Superior temporal gyrus (tissue), 1 donor: ENCODE data around the gene GDPD1.

Source experiments
- DNase-seq: peaks from one replicate; pipeline ENCODE4 v3.0.0-alpha.2; 2016; ENCODE audit errors: extremely low spot score

Gene GDPD1

DNA sequence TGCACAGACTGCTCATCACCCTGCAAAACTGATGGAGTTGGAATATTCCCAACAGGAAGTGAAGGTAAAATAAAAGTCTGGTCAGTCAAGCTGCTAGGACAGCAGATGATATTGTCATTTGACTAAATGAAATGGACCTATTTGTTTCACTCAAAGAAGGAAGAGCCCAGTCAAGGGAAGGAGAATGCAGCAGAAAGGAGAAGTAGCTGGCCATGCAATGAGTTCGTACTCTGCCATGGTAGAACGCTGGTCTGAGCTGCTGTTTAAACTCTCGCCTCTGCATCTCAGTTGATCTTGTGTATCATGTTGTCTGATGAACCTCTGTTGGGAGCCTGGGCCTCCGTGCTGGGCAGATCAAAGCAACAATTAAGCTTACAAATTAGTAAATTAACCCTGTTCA is 95.6 kb downstream of the GDPD1 start:
- no peak for DNase-seq
